Transverse colon (tissue), 4 donors: ENCODE measurements around the gene LRRC8C. TPM values are rescaled to one million over a fixed set of nuclear protein-coding genes. Genes with fewer than 3 reads are reported as not detected.

ENCODE experiments used
- DNase-seq: peaks from one replicate; pipeline ENCODE4 v3.0.0-alpha.2; 2019
- H3K27ac ChIP-seq, 4 donors: fragments of 200-600 bp; sonication (generic); 2 replicates each; pipeline ENCODE4 v1.5.1; 2016 to 2018; ENCODE audit warnings: inconsistent platforms in 4 of 4
- H3K27me3 ChIP-seq: fragments of 200-600 bp; sonication (generic); 2 replicates; pipeline ENCODE4 v1.5.1; 2017; ENCODE audit warnings: inconsistent platforms
- H3K36me3 ChIP-seq, 4 donors: fragments of 200-600 bp; sonication (generic); 2 replicates each; pipeline ENCODE4 v1.5.1; 2017 to 2019; ENCODE audit warnings: inconsistent platforms in 4 of 4
- H3K4me1 ChIP-seq, 4 donors: fragments of 200-600 bp; sonication (generic); 2 replicates each; pipeline ENCODE4 v1.5.1; 2017 to 2020; ENCODE audit warnings: inconsistent platforms in 4 of 4
- H3K4me3 ChIP-seq, 4 donors: fragments of 200-600 bp; sonication (generic); 1 replicate in 1 of 4; 2 replicates in 3 of 4; pipeline versions ENCODE4 v1.5.1 to v1.6.1; 2017 to 2019; ENCODE audit warnings: inconsistent platforms in 4 of 4
- H3K9me3 ChIP-seq, 2 donors: fragments of 200-600 bp; sonication (generic); 2 replicates each; pipeline ENCODE4 v1.5.1; 2017 to 2019; ENCODE audit warnings: inconsistent platforms in 2 of 2
- CTCF ChIP-seq, 5 experiments: fragments of 200-600 bp in 3 of 5; fragments of 450-650 bp in 2 of 5; sonication (generic) in 3 of 5; IDR thresholded peaks; 1 replicate in 2 of 5; 2 replicates in 3 of 5; pipeline ENCODE4 v1.5.1; 2016 to 2017; ENCODE audit warnings: antibody characterized with exemption in 5 of 5, inconsistent platforms in 3 of 5, mild to moderate bottlenecking in 2 of 5, moderate library complexity in 1 of 5
- EP300 ChIP-seq: sonication (generic); formaldehyde crosslinking; IDR thresholded peaks from one replicate; pipeline ENCODE4 v1.6.1; 2017; ENCODE audit warnings: antibody characterized with exemption, low read depth
- POLR2A ChIP-seq: fragments of 450-650 bp; IDR thresholded peaks from one replicate; pipeline ENCODE4 v1.6.1; 2016; ENCODE audit warnings: antibody characterized with exemption, mild to moderate bottlenecking, moderate library complexity
- POLR2AphosphoS5 ChIP-seq, 3 donors: sonication (generic); formaldehyde crosslinking; IDR thresholded peaks; one replicate each; pipeline ENCODE4 v1.6.1; 2016; ENCODE audit warnings: antibody characterized with exemption in 3 of 3
- WGBS, 2 donors: methylation state at CpG; one replicate each; pipeline ENCODE4 v1.1.5; 2018; ENCODE audit warnings: low coverage in 1 of 2; 5-methylcytosine and 5-hydroxymethylcytosine counted together
- in situ Hi-C, 4 donors: fragments of 200-750 bp; cut with MboI; loops; one replicate each; pipeline versions ENCODE4 v1.15.0 to v1.15.1; 2017; ENCODE audit warnings: low sequenced_read_pairs in 3 of 4, low pct_ligation_motif_present in 1 of 4, low pct_unique_long_range_greater_than_20kb in 1 of 4
- intact Hi-C: fragments of 100-400 bp; cut with DNase I; formaldehyde crosslinking; loops from one replicate; pipeline ENCODE4 v1.15.1; 2023; ENCODE audit warnings: low total_unique reads
- total RNA-seq, 4 donors: library from RNA; depleted of rRNA; stranded (reverse); fragments of >200 nt; gene quantifications; one replicate each; pipeline ENCODE4 v1.1.0, GENCODE V29; 2016

The LRRC8C gene
- total RNA-seq, 4 donors from 2014 or later, result 2.4 to 4.4 (median 2.7) TPM

- no peak overlapping the region for H3K27ac ChIP-seq
- peaks cover 0 to 3% (median 0%) of the 10 kb centered on the region in 4 donors for H3K4me1 ChIP-seq
- H3K27me3 ChIP-seq, result no peaks in the 10 kb centered on the region
- H3K4me3 ChIP-seq, result no peak overlapping the region
- no peaks in the 10 kb centered on the region for H3K9me3 ChIP-seq
- in situ Hi-C loops, result no loop called here
- intact Hi-C loops, result no loop called here
- no peak for DNase-seq
- no peaks in the 10 kb centered on the region for H3K36me3 ChIP-seq
- WGBS, 2 donors, result 86 to 91% methylated on average over 4 to 5 of the region's 5 CpGs
- TF ChIP-seq EP300, result no peak
- TF ChIP-seq POLR2A, result no peak
- no peak for TF ChIP-seq CTCF (IDR thresholded peaks at IDR 0.05)
These were observed 104.2 kb downstream of the LRRC8C start for GRCh38 chr1:89736937-89737733.

DNA sequence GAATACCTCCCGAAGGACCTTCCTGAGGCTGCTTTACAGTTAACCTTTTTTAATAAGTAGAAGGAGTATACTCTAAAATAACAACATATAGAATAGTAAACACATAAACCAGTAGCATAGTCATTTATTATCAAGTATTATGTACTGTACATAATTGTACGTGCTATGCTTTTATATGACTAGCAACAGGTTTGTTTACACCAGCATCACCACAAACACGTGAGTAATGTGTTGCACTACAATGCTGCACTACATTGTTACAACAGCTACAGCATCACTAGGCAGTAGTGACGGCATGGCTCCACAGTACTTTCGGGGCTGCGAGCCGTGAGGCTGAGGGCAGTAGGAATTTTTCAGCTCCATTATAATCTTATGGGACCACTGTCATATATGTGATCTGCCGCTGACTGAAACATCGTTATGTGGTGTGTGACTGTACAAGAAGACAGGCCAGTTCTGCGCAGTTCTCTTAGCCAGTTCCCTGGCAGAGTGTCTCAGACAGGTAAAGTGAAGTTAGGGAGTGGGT, 105.1 kb downstream of the LRRC8C start:
- 84 to 88% methylated on average over 4 to 10 of the region's 10 CpGs for WGBS, 2 donors
- Histone ChIP-seq H3K9me3 (no peaks in the 10 kb centered on the region), H3K27me3 (no peaks in the 10 kb centered on the region), H3K4me3 (no peak overlapping the region), H3K27ac (no peak overlapping the region), H3K36me3 (no peaks in the 10 kb centered on the region), H3K4me1 (peaks cover 0 to 3% (median 0%) of the 10 kb centered on the region in 4 donors)
- intact Hi-C loops, result no loop called here
- TF ChIP-seq CTCF (IDR thresholded peaks at IDR 0.05) (no peak), EP300 (no peak), POLR2A (no peak), POLR2AphosphoS5 (IDR thresholded peaks at IDR 0.05) (no peak)
- in situ Hi-C loops, result no loop called here
- no peak for DNase-seq

DNA sequence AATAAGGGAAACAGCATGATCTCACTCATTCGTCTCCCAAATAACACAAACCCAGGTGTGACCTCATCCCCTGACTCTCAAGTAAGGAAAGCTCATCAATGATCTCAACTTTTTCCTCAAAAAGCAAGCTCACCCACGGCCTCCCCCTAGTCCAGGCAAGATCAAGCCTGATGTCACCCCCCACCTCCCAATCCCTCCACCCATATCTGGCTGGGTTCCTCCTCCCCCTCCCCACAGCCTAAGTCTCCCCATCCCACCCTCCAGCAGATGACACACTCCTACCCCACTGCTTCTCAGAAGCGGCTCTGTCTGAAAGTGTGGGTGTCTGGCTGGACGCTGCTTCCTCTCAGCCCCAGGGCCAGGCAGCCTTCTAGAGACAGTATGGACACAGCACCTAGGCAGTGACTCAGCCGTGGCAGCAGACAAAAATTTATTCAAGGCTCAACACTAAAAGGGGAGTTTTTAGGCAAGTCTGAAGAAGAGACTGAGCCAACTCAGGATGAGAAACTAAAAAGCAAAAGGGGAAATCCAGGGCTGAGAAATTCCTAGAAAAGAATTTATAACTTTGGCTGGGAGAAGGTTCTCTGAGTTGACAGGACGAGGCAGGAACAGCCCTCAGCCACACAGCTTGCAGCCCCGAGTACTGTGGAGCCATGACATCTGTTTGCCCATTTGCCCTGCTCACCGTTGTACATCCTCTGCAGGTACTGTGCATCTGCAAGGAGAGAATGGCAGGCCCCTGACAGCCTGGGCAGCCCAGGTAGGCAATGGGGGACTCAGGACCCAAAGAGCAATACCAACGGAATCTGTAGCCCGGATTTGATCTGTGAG, 106.3 kb downstream of the LRRC8C start:
- no peak for DNase-seq

DNA sequence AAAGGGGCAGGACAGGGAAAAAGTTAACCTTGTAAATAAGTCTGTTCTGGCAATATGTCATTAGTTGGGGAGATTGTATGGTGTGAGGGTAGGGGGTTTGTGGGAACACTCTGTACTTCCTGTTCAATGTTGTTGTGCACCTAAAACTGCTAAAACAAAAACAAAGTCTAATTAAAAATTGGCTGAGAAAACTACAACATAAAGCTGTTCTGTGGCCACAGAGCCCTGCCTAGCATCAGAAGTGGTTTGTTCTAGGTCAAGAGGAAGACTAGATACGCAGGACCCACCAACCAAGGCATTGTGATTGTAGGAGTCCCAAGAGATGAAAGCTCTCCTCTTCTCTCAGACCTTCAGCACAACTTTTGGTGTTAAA, 106.9 kb downstream of the LRRC8C start:
- peaks cover 0 to 3% (median 0%) of the 10 kb centered on the region in 4 donors for H3K4me1 ChIP-seq
- no peak overlapping the region for H3K27ac ChIP-seq
- DNase-seq, result peak; percentile 21
- in situ Hi-C loops (no loop called here), intact Hi-C loops (no loop called here)
- 63 to 77% methylated on average over 1 of the region's 1 CpG for WGBS, 2 donors
- no peaks in the 10 kb centered on the region for H3K27me3 ChIP-seq
- TF ChIP-seq POLR2A (no peak), POLR2AphosphoS5 (IDR thresholded peaks at IDR 0.05) (no peak), CTCF (IDR thresholded peaks at IDR 0.05) (no peak), EP300 (no peak)
- H3K4me3 ChIP-seq, result no peak overlapping the region
- H3K9me3 ChIP-seq, result no peaks in the 10 kb centered on the region
- H3K36me3 ChIP-seq, result no peaks in the 10 kb centered on the region

More for the DNA sequence above, 106.3 kb downstream of the LRRC8C start:
- Histone ChIP-seq H3K27ac (no peak overlapping the region), H3K36me3 (no peaks in the 10 kb centered on the region), H3K27me3 (no peaks in the 10 kb centered on the region), H3K9me3 (no peaks in the 10 kb centered on the region), H3K4me3 (no peak overlapping the region), H3K4me1 (peaks cover 0 to 3% (median 0%) of the 10 kb centered on the region in 4 donors)
- WGBS, 2 donors, result 64 to 75% methylated on average over 4 to 10 of the region's 10 CpGs
- in situ Hi-C loops, result no loop called here
- TF ChIP-seq POLR2A, result peak; percentile 12
- no peak for TF ChIP-seq POLR2AphosphoS5 (IDR thresholded peaks at IDR 0.05)
- intact Hi-C loops, result no loop called here
